MM.1S (cell line): Measurements from ENCODE around the gene SLC8A1.

Experiments
- CTCF ChIP-seq: fragments of 300-600 bp; sonication (generic); IDR thresholded peaks from 2 replicates; pipeline ENCODE4 v1.5.1; 2016; ENCODE audit warnings: antibody characterized with exemption, low read length, mixed read lengths
- EZH2 ChIP-seq: fragments of 300-600 bp; sonication (generic); optimal IDR thresholded peaks from 2 replicates; pipeline ENCODE3; 2017; ENCODE audit warnings: low read depth, mild to moderate bottlenecking, antibody characterized with exemption, low read length, mixed read lengths
- EZH2phosphoT487 ChIP-seq: fragments of 300-600 bp; sonication (generic); IDR thresholded peaks from 2 replicates; pipeline ENCODE4 v1.6.1; 2018; ENCODE audit warnings: antibody characterized with exemption, low read length

GRCh38 chr2:40348038-40348437, 103.9 kb downstream of the SLC8A1 start:
- TF ChIP-seq CTCF (no peak), EZH2 (no peak), EZH2phosphoT487 (no peak)
